Esophagus squamous epithelium (tissue), 4 donors: ENCODE data around the gene ACAA2.

Experiments used
- CTCF ChIP-seq, 6 experiments: fragments of 450-650 bp in 4 of 6; fragments of 200-600 bp in 2 of 6; sonication (generic) in 2 of 6; IDR thresholded peaks; one replicate each; pipeline ENCODE4 v1.5.1; 2016 to 2019; ENCODE audit warnings: antibody characterized with exemption in 6 of 6, mild to moderate bottlenecking in 4 of 6, moderate library complexity in 4 of 6
- POLR2A ChIP-seq, 4 donors: fragments of 450-650 bp; IDR thresholded peaks; one replicate each; pipeline ENCODE4 v1.6.1; 2017; ENCODE audit warnings: antibody characterized with exemption in 4 of 4, mild to moderate bottlenecking in 4 of 4, moderate library complexity in 3 of 4

- TF ChIP-seq POLR2A (IDR thresholded peaks at IDR 0.05) (no peak), CTCF (IDR thresholded peaks at IDR 0.05) (no peak)
These were observed 49.7 kb downstream of the ACAA2 start for GRCh38 chr18:49763590-49763989.
